Measurements from ENCODE around the gene BZW2. TPM values are rescaled to one million over a fixed set of nuclear protein-coding genes. Genes with fewer than 3 reads are reported as not detected.
A peak's percentile ranks its signal among the peaks of the same experiment; 100 is the strongest.

Gene BZW2
- total and polyA plus RNA-seq, 7 experiments from 2014 or later: 24.6 to 79.3 (median 30.5) TPM

DNA sequence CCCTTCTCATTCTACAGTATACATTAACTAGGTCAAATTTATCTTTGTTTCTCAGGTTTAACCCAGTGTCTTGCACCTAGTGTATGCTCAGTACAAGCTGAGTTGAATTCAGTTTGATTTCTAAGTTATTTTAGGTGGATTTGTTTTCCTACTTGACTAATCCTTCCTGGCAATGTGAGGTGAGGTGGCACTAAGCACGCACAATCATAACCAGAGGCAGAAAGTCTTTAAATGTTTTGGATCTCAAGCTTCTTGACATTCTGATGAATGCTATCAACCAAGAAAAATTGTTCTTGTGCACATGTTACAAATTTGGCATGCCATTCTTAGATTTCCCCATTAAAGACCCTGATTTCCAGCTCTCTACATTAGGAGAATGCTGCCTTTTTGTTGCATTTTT lies 3.2 kb downstream of the BZW2 start:
- H3K4me3 ChIP-seq (ENCODE audit: low read length): no peak overlapping the region
- CTCF ChIA-PET: no interaction called here
- H3K27ac ChIP-seq (ENCODE audit: low read depth, low read length): no peak overlapping the region
- Mint-ChIP-seq H3K9me3 (no peaks in the 10 kb centered on the region), H3K27me3 (no peaks in the 10 kb centered on the region), H3K27ac (peak overlapping the region in 1 of 9 donors; percentile 11), H3K36me3 (peaks cover 0 to 6% (median 5%) of the 10 kb centered on the region in 5 donors), H3K4me3 (peak overlapping the region in 5 of 10 donors; percentile 17 to 89 (median 24)), H3K4me1 (peaks cover 51 to 80% (median 71%) of the 10 kb centered on the region in 7 donors)
- H3K36me3 ChIP-seq (ENCODE audit: control insufficient read depth in 2 of 3, insufficient read depth in 3 of 3, low read length in 3 of 3): no peaks in the 10 kb centered on the region
- intact Hi-C loops (cut with micrococcal nuclease): loop anchor here in 1 of 2 donors (10.0 kb wide), 1 partner anchor 496 kb away; no protein-coding TSS in a partner anchor
- no peak for DNase-seq
- no peaks in the 10 kb centered on the region for H3K9me3 ChIP-seq (ENCODE audit: control insufficient read depth in 2 of 3, low read length in 3 of 3)
- H3K27me3 ChIP-seq (ENCODE audit: control insufficient read depth in 2 of 2, insufficient read depth in 2 of 2, low read length in 2 of 2): no peaks in the 10 kb centered on the region
- ATAC-seq: no peak
- POLR2A ChIA-PET: no interaction called here
- peaks cover 17 to 30% of the 10 kb centered on the region in 2 donors for H3K4me1 ChIP-seq (ENCODE audit: control insufficient read depth in 2 of 2, insufficient read depth in 2 of 2, low read length in 2 of 2)

DNA sequence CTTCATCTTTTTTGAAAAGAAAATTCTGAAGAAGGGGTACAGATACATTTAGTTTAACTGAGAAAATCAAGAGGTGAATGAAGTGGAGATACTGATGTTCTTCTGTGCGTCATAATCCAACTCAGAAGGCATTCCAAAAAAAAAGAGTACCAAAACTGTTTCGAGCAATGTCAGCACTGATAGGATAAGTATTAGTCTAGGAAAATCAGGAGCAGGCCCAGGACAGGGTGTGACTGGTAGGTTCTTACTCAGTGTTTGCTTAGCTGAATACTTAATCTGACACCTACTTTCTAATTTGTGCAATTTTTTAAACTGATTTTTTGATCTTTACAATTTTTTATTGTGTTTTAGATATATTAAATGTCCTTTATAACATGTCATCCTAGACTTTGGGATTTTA lies 4.3 kb downstream of the BZW2 start:
- intact Hi-C loops (cut with micrococcal nuclease): no loop called here
- ATAC-seq: no peak

DNA sequence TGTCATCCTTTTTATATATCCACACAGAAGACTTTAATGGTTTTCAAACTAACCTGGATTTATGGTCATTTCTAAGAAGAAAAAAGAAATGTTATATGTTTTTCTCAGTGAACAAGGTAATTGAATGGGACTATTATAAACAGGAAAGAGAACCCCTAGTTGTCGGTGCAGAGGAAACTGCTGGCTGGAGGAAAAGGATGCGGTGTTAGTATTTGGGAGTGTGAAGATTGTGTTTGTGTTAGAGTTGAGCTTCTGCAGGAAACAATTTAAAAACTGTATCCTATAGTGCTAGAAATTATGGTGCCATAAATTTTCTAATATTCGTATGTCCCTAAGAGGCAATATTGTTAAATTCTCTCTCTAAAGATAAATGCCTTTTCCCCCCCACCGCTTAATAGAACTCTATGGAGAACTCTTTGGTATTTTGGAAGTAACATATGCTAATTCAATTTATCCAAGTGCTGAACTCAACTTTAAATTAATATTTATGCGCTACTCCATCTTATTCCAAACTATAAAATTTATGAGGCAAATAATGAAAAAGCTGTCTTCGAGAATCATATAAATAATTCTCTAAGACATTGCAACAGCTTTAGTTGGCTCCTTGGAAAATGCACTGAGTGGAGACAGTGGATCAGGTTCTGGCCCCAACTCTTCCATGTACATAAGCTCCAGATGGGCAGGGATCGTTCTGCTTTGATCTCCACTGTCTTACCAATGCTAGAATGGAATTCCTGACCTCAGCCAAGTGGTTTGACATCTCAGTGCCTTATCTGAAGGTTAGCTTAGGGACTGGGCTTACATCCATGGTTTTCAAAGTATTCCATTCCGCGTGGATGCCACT lies 5.6 kb downstream of the BZW2 start:
- no peaks in the 10 kb centered on the region for H3K9me3 Mint-ChIP-seq
- intact Hi-C loops (cut with micrococcal nuclease): no loop called here
- Histone ChIP-seq H3K27ac (ENCODE audit: low read depth, low read length) (no peak overlapping the region), H3K9me3 (ENCODE audit: control insufficient read depth in 2 of 3, low read length in 3 of 3) (no peaks in the 10 kb centered on the region), H3K36me3 (ENCODE audit: control insufficient read depth in 2 of 3, insufficient read depth in 3 of 3, low read length in 3 of 3) (no peaks in the 10 kb centered on the region), H3K4me3 (ENCODE audit: low read length) (no peak overlapping the region), H3K27me3 (ENCODE audit: control insufficient read depth in 2 of 2, insufficient read depth in 2 of 2, low read length in 2 of 2) (no peaks in the 10 kb centered on the region), H3K4me1 (ENCODE audit: control insufficient read depth in 2 of 2, insufficient read depth in 2 of 2, low read length in 2 of 2) (peaks cover 14 to 28% of the 10 kb centered on the region in 2 donors)
- ChIA-PET POLR2A (interaction anchor here (0.8 kb wide), 1 partner anchor 237 kb away, joined by 3 read pairs; no protein-coding TSS in a partner anchor), CTCF (no interaction called here)
- no peaks in the 10 kb centered on the region for H3K27me3 Mint-ChIP-seq
- peak overlapping the region in 8 of 10 donors; percentile 15 to 75 (median 34) for H3K4me3 Mint-ChIP-seq
- H3K36me3 Mint-ChIP-seq: peaks cover 0 to 12% (median 9%) of the 10 kb centered on the region in 5 donors
- no peak for DNase-seq
- peaks cover 47 to 88% (median 78%) of the 10 kb centered on the region in 7 donors for H3K4me1 Mint-ChIP-seq
- ATAC-seq: no peak
- no peak overlapping the region for H3K27ac Mint-ChIP-seq

More for the DNA sequence above, 4.3 kb downstream of the BZW2 start:
- Mint-ChIP-seq H3K36me3 (peaks cover 0 to 6% (median 5%) of the 10 kb centered on the region in 5 donors), H3K4me1 (peaks cover 45 to 78% (median 74%) of the 10 kb centered on the region in 7 donors), H3K27ac (peak overlapping the region in 1 of 9 donors; percentile 5), H3K4me3 (peak overlapping the region in 2 of 10 donors; percentile 37 to 58), H3K27me3 (no peaks in the 10 kb centered on the region), H3K9me3 (no peaks in the 10 kb centered on the region)
- no peak overlapping the region for H3K27ac ChIP-seq (ENCODE audit: low read depth, low read length)
- no peaks in the 10 kb centered on the region for H3K36me3 ChIP-seq (ENCODE audit: control insufficient read depth in 2 of 3, insufficient read depth in 3 of 3, low read length in 3 of 3)
- no peaks in the 10 kb centered on the region for H3K9me3 ChIP-seq (ENCODE audit: control insufficient read depth in 2 of 3, low read length in 3 of 3)
- POLR2A ChIA-PET: interaction anchor here (0.6 kb wide), 1 partner anchor 9 kb away, joined by 4 read pairs; no protein-coding TSS in a partner anchor
- no peaks in the 10 kb centered on the region for H3K27me3 ChIP-seq (ENCODE audit: control insufficient read depth in 2 of 2, insufficient read depth in 2 of 2, low read length in 2 of 2)
- H3K4me3 ChIP-seq (ENCODE audit: low read length): no peak overlapping the region
- peaks cover 14 to 28% of the 10 kb centered on the region in 2 donors for H3K4me1 ChIP-seq (ENCODE audit: control insufficient read depth in 2 of 2, insufficient read depth in 2 of 2, low read length in 2 of 2)
- CTCF ChIA-PET: no interaction called here
- DNase-seq: no peak

DNA sequence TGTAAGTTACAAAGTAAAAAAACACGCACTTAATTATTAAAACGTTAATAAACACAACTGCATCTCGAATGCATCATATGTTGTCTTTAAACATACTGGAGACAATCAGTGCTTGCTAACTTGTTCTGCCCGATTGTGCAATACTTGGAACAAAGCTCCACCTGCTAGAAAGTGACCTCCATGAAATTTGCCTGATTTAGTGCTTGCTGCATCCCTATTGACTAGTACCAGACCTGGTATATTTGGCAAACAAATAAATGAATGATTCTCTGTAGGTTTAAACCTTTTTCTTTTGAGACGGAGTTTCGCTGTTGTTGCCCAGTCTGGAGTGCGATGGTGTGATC lies 6.2 kb downstream of the BZW2 start:
- no peak for ATAC-seq
- no peak overlapping the region for H3K27ac ChIP-seq (ENCODE audit: low read depth, low read length)
- no peak overlapping the region for H3K4me3 ChIP-seq (ENCODE audit: low read length)
- peaks cover 0 to 15% (median 9%) of the 10 kb centered on the region in 5 donors for H3K36me3 Mint-ChIP-seq
- H3K27me3 Mint-ChIP-seq: no peaks in the 10 kb centered on the region
- H3K27me3 ChIP-seq (ENCODE audit: control insufficient read depth in 2 of 2, insufficient read depth in 2 of 2, low read length in 2 of 2): no peaks in the 10 kb centered on the region
- intact Hi-C loops (cut with micrococcal nuclease): no loop called here
- CTCF ChIA-PET: no interaction called here
- no peaks in the 10 kb centered on the region for H3K9me3 Mint-ChIP-seq
- H3K9me3 ChIP-seq (ENCODE audit: control insufficient read depth in 2 of 3, low read length in 3 of 3): no peaks in the 10 kb centered on the region
- peaks cover 14 to 23% of the 10 kb centered on the region in 2 donors for H3K4me1 ChIP-seq (ENCODE audit: control insufficient read depth in 2 of 2, insufficient read depth in 2 of 2, low read length in 2 of 2)
- POLR2A ChIA-PET: interaction anchor here (0.8 kb wide), 1 partner anchor 238 kb away, joined by 3 read pairs; no protein-coding TSS in a partner anchor
- no peak overlapping the region for H3K27ac Mint-ChIP-seq
- DNase-seq: no peak
- H3K4me1 Mint-ChIP-seq: peaks cover 41 to 88% (median 78%) of the 10 kb centered on the region in 7 donors
- peak overlapping the region in 1 of 10 donors; percentile 59 for H3K4me3 Mint-ChIP-seq
- no peaks in the 10 kb centered on the region for H3K36me3 ChIP-seq (ENCODE audit: control insufficient read depth in 2 of 3, insufficient read depth in 3 of 3, low read length in 3 of 3)

DNA sequence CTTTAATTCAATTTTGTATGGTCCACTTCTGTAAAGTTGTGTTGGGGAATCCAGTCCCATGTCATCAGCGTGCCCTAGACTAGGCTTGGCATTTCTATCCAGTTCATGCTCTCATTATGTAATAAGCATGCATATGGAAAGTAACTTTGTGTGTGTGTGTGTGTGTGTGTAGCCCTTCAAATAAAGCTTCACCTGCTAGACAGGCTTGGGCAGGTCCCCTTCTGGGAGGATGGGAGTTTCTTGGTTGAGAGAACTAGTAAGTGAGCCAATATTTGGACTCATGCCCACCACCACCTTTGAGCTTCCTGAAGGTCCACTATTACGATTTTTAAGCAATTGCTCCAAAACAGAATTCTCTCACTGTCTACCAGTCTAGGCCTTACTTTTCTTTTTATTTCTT lies 6.9 kb downstream of the BZW2 start:
- no peaks in the 10 kb centered on the region for H3K9me3 ChIP-seq (ENCODE audit: control insufficient read depth in 2 of 3, low read length in 3 of 3)
- Mint-ChIP-seq H3K4me1 (peaks cover 37 to 88% (median 78%) of the 10 kb centered on the region in 7 donors), H3K27me3 (no peaks in the 10 kb centered on the region), H3K4me3 (peak overlapping the region in 4 of 10 donors; percentile 11 to 26 (median 20)), H3K36me3 (peaks cover 0 to 19% (median 13%) of the 10 kb centered on the region in 5 donors), H3K9me3 (no peaks in the 10 kb centered on the region), H3K27ac (no peak overlapping the region)
- no peak overlapping the region for H3K4me3 ChIP-seq (ENCODE audit: low read length)
- no peaks in the 10 kb centered on the region for H3K36me3 ChIP-seq (ENCODE audit: control insufficient read depth in 2 of 3, insufficient read depth in 3 of 3, low read length in 3 of 3)
- ATAC-seq (no peak), DNase-seq (no peak)
- H3K27me3 ChIP-seq (ENCODE audit: control insufficient read depth in 2 of 2, insufficient read depth in 2 of 2, low read length in 2 of 2): no peaks in the 10 kb centered on the region
- ChIA-PET POLR2A (interaction anchor here (0.8 kb wide), 1 partner anchor 238 kb away, joined by 3 read pairs; no protein-coding TSS in a partner anchor), CTCF (no interaction called here)
- peaks cover 7 to 17% of the 10 kb centered on the region in 2 donors for H3K4me1 ChIP-seq (ENCODE audit: control insufficient read depth in 2 of 2, insufficient read depth in 2 of 2, low read length in 2 of 2)
- H3K27ac ChIP-seq (ENCODE audit: low read depth, low read length): no peak overlapping the region
- intact Hi-C loops (cut with micrococcal nuclease): no loop called here

DNA sequence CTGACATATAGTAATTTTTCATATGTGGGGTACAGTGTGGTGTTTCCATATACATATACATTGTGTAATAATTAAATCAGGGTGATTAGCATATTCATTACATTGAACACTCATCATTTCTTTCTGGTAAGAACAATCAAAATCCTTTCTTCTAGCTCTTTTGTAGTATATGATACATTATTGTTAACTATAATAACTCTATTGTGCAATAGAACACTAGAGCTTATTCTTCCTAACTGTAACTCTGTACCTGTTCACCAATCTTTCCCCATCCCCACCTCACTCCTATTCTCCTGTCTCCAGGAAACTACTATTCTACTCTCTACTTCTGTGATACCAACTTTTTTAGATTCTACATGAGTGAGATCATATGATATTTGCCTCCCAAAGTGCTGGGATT lies 9.4 kb downstream of the BZW2 start:
- Histone ChIP-seq H3K4me3 (ENCODE audit: low read length) (no peak overlapping the region), H3K36me3 (ENCODE audit: control insufficient read depth in 2 of 3, insufficient read depth in 3 of 3, low read length in 3 of 3) (no peaks in the 10 kb centered on the region), H3K27me3 (ENCODE audit: control insufficient read depth in 2 of 2, insufficient read depth in 2 of 2, low read length in 2 of 2) (no peaks in the 10 kb centered on the region), H3K9me3 (ENCODE audit: control insufficient read depth in 2 of 3, low read length in 3 of 3) (no peaks in the 10 kb centered on the region), H3K4me1 (ENCODE audit: control insufficient read depth in 2 of 2, insufficient read depth in 2 of 2, low read length in 2 of 2) (peaks cover 7 to 9% of the 10 kb centered on the region in 2 donors), H3K27ac (ENCODE audit: low read depth, low read length) (no peak overlapping the region)
- H3K4me3 Mint-ChIP-seq: no peak overlapping the region
- ChIA-PET POLR2A (interaction anchor here (2.9 kb wide), 1 partner anchor 9 kb away, joined by 13 read pairs; the partner anchor contains the start of genes ANKMY2 and BZW2), CTCF (interaction anchor here (0.6 kb wide), 1 partner anchor 23 kb away, joined by 6 read pairs; no protein-coding TSS in a partner anchor)
- H3K27ac Mint-ChIP-seq: no peak overlapping the region
- peaks cover 22 to 70% (median 56%) of the 10 kb centered on the region in 7 donors for H3K4me1 Mint-ChIP-seq
- intact Hi-C loops (cut with micrococcal nuclease): loop anchor here in 1 of 2 donors (1.0 kb wide), 1 partner anchor 9 kb away; the partner anchor contains the start of gene BZW2
- no peak for ATAC-seq
- no peak for DNase-seq
- H3K27me3 Mint-ChIP-seq: no peaks in the 10 kb centered on the region
- peaks cover 0 to 19% (median 15%) of the 10 kb centered on the region in 5 donors for H3K36me3 Mint-ChIP-seq
- H3K9me3 Mint-ChIP-seq: no peaks in the 10 kb centered on the region

All from naive thymus-derived CD4-positive, alpha-beta T cell (primary cell).